H9 (cell line): ENCODE measurements around the gene SDHC. TPM values are rescaled to one million over a fixed set of nuclear protein-coding genes. Genes with fewer than 3 reads are reported as not detected.

ENCODE experiments used
- DNase-seq: peaks from one replicate; pipeline ENCODE4 v3.0.0-alpha.2; 2017
- H2AFZ ChIP-seq: one replicate; pipeline ENCODE4 v1.6.1; 2013; ENCODE audit warnings: mild to moderate bottlenecking, low read length, control low read depth, moderate library complexity
- H2AK5ac ChIP-seq: 2 replicates; pipeline ENCODE4 v1.6.1; 2013; ENCODE audit warnings: low read length, control low read depth, mixed read lengths; ENCODE audit not compliant: insufficient read length
- H2BK120ac ChIP-seq: one replicate; pipeline ENCODE4 v1.6.1; 2013; ENCODE audit warnings: low read depth, mild to moderate bottlenecking, low read length, control low read depth, inconsistent platforms; ENCODE audit not compliant: poor library complexity, severe bottlenecking
- H2BK12ac ChIP-seq: 2 replicates; pipeline ENCODE4 v1.6.1; 2013; ENCODE audit warnings: low read length, control low read depth, mixed read lengths, low read depth; ENCODE audit not compliant: insufficient read length
- H2BK15ac ChIP-seq: 2 replicates; pipeline ENCODE4 v1.6.1; 2013; ENCODE audit warnings: low read depth, low read length, control low read depth
- H2BK20ac ChIP-seq: one replicate; pipeline ENCODE4 v1.6.1; 2013; ENCODE audit warnings: low read depth, mild to moderate bottlenecking, low read length, control low read depth, inconsistent platforms; ENCODE audit not compliant: poor library complexity, severe bottlenecking
- H2BK5ac ChIP-seq: 2 replicates; pipeline ENCODE4 v1.6.1; 2013; ENCODE audit warnings: low read length, control low read depth, mixed read lengths; ENCODE audit not compliant: insufficient read length
- H3K14ac ChIP-seq: 2 replicates; pipeline ENCODE4 v1.6.1; 2013; ENCODE audit warnings: low read length, control low read depth; ENCODE audit not compliant: insufficient read depth
- H3K18ac ChIP-seq: 2 replicates; pipeline ENCODE4 v1.6.1; 2013; ENCODE audit warnings: low read depth, mild to moderate bottlenecking, mixed read lengths, low read length, control low read depth; ENCODE audit not compliant: insufficient read length
- H3K23ac ChIP-seq: 2 replicates; pipeline ENCODE4 v1.6.1; 2013; ENCODE audit warnings: low read length, control low read depth, mixed read lengths, low read depth; ENCODE audit not compliant: insufficient read length
- H3K23me2 ChIP-seq: 2 replicates; pipeline ENCODE4 v1.6.1; 2013; ENCODE audit warnings: low read depth, mild to moderate bottlenecking, mixed read lengths, low read length, control low read depth; ENCODE audit not compliant: insufficient read length, poor library complexity, severe bottlenecking
- H3K27ac ChIP-seq: 2 replicates; pipeline ENCODE4 v1.5.1; 2013; ENCODE audit warnings: low read length, control low read depth, mixed read lengths, low read depth; ENCODE audit not compliant: insufficient read length
- H3K27me3 ChIP-seq: 2 replicates; pipeline ENCODE4 v1.6.1; 2013; ENCODE audit warnings: low read length, control low read depth, inconsistent platforms; ENCODE audit not compliant: insufficient read depth
- H3K4ac ChIP-seq: 2 replicates; pipeline ENCODE4 v1.6.1; 2013; ENCODE audit warnings: low read depth, mild to moderate bottlenecking, control low read depth, inconsistent platforms, low read length, moderate library complexity
- H3K4me1 ChIP-seq: 2 replicates; pipeline ENCODE4 v1.6.1; 2013; ENCODE audit warnings: low read length, control low read depth, inconsistent platforms; ENCODE audit not compliant: insufficient read depth
- H3K4me2 ChIP-seq: 2 replicates; pipeline ENCODE4 v1.6.1; 2013; ENCODE audit warnings: low read length, control low read depth, mixed read lengths; ENCODE audit not compliant: insufficient read length, insufficient read depth
- H3K56ac ChIP-seq: 2 replicates; pipeline ENCODE4 v1.6.1; 2013; ENCODE audit warnings: low read depth, mild to moderate bottlenecking, mixed read lengths, low read length, control low read depth; ENCODE audit not compliant: insufficient read length
- H3K79me1 ChIP-seq: 2 replicates; pipeline ENCODE4 v1.6.1; 2013; ENCODE audit warnings: low read depth, mild to moderate bottlenecking, moderate library complexity, low read length, control low read depth, inconsistent platforms; ENCODE audit not compliant: insufficient read depth, poor library complexity, severe bottlenecking
- H3K79me2 ChIP-seq: 2 replicates; pipeline ENCODE4 v1.6.1; 2013; ENCODE audit warnings: low read length, control low read depth, inconsistent platforms; ENCODE audit not compliant: insufficient read depth
- H3K9ac ChIP-seq: 2 replicates; pipeline ENCODE4 v1.6.1; 2013; ENCODE audit warnings: low read length, control low read depth, mixed read lengths; ENCODE audit not compliant: insufficient read length; ENCODE audit errors: extremely low read depth
- H3K9me3 ChIP-seq: one replicate; pipeline ENCODE4 v1.6.1; 2013; ENCODE audit warnings: low read depth, low read length, inconsistent platforms; ENCODE audit not compliant: control insufficient read depth
- H3T11ph ChIP-seq: one replicate; pipeline ENCODE4 v1.6.1; 2013; ENCODE audit warnings: mild to moderate bottlenecking, low read length, control low read depth, inconsistent platforms
- H4K20me1 ChIP-seq: one replicate; pipeline ENCODE4 v1.6.1; 2013; ENCODE audit not compliant: control insufficient read depth, insufficient read length, insufficient read depth
- H4K5ac ChIP-seq: 2 replicates; pipeline ENCODE4 v1.6.1; 2013; ENCODE audit warnings: low read depth, mild to moderate bottlenecking, mixed read lengths, low read length, control low read depth; ENCODE audit not compliant: insufficient read length
- H4K8ac ChIP-seq: replicated peaks from 2 replicates; pipeline ENCODE4 v1.6.1; 2013; ENCODE audit warnings: low read length, control low read depth, mixed read lengths, low read depth; ENCODE audit not compliant: insufficient read length
- H4K91ac ChIP-seq: 2 replicates; pipeline ENCODE4 v1.6.1; 2013; ENCODE audit warnings: low read depth, mild to moderate bottlenecking, moderate library complexity, mixed read lengths, low read length, control low read depth; ENCODE audit not compliant: insufficient read length
- H3K27ac Mint-ChIP-seq, 3 experiments: 2 replicates in 2 of 3; 3 replicates in 1 of 3; pipeline ENCODE4 v1.8.0; 2020 to 2021; ENCODE audit warnings: mixed read lengths in 3 of 3, mild to moderate bottlenecking in 1 of 3, moderate library complexity in 1 of 3
- H3K27me3 Mint-ChIP-seq: 2 replicates; pipeline ENCODE4 v1.8.0; 2021; ENCODE audit warnings: low read depth, mild to moderate bottlenecking, moderate library complexity, mixed read lengths
- H3K36me3 Mint-ChIP-seq, 3 experiments: 2 replicates in 2 of 3; 3 replicates in 1 of 3; pipeline ENCODE4 v1.8.0; 2020 to 2021; ENCODE audit warnings: low read depth in 3 of 3, mixed read lengths in 3 of 3; ENCODE audit not compliant: insufficient read depth in 1 of 3
- H3K4me1 Mint-ChIP-seq, 2 experiments: 2 replicates each; pipeline ENCODE4 v1.8.0; 2020; ENCODE audit warnings: mixed read lengths in 2 of 2
- H3K4me3 Mint-ChIP-seq, 2 experiments: 2 replicates in 1 of 2; 3 replicates in 1 of 2; pipeline ENCODE4 v1.8.0; 2020 to 2021; ENCODE audit warnings: mild to moderate bottlenecking in 2 of 2, mixed read lengths in 2 of 2, moderate library complexity in 1 of 2
- H3K9me3 Mint-ChIP-seq, 2 experiments: 2 replicates in 1 of 2; 3 replicates in 1 of 2; pipeline ENCODE4 v1.8.0; 2020; ENCODE audit warnings: mild to moderate bottlenecking in 2 of 2, mixed read lengths in 2 of 2, moderate library complexity in 1 of 2
- WGBS: extraction: QIAGEN DNeasy Blood & Tissue Kit; methylation state at CpG from one replicate; pipeline ENCODE4 v1.1.7; 2013; ENCODE audit warnings: missing lambda C conversion rate, low lambda C conversion rate, mixed read lengths; ENCODE audit not compliant: insufficient read length; ENCODE audit errors: extremely low coverage; 5-methylcytosine and 5-hydroxymethylcytosine counted together
- total RNA-seq: library from RNA; stranded (reverse); gene quantifications from 2 replicates; pipeline ENCODE4 v1.2.1, GENCODE V29; 2021
- TF ChIP-seq, protein P1 (sequence below): fragments of 200-600 bp; sonication (generic); conservative IDR thresholded peaks from 3 replicates; pipeline ENCODE4 v1.8.0; 2021; ENCODE audit warnings: antibody characterized with exemption, mild to moderate bottlenecking

The SDHC gene
- total RNA-seq, 1 experiment from 2014 or later: 198 TPM

DNA sequence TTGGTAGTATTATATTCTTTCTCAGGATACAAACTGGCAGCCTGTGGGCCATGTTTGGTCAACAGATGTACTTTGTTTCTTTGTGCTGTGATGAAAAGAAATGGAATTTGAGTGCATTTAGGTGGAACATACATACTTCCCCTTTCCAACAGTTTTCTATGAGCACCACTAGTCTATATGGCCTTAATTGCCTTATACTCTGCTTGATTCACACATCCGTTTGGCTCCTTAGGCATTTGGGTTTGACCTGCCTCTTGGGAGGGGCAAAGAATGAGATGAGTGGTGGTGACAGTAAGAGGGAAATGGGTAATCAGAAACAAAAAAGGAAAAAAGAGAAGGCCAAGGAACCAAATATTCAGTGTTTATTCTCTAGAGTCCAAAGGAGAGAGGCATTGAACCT, 36.5 kb downstream of the SDHC start:
- H3K27ac ChIP-seq: no peak overlapping the region
- H3K23me2 ChIP-seq: no peaks in the 10 kb centered on the region
- no peak overlapping the region for H3K23ac ChIP-seq
- H4K20me1 ChIP-seq: no peaks in the 10 kb centered on the region
- no peak overlapping the region for H2BK12ac ChIP-seq
- Mint-ChIP-seq H3K4me1 (no peaks in the 10 kb centered on the region), H3K36me3 (peaks cover 4 to 20% (median 9%) of the 10 kb centered on the region in 3 experiments; a peak in 6 of 7 replicates), H3K9me3 (no peaks in the 10 kb centered on the region), H3K27ac (no peak overlapping the region), H3K27me3 (no peaks in the 10 kb centered on the region), H3K4me3 (no peak overlapping the region)
- no peak overlapping the region for H2BK15ac ChIP-seq
- no peak overlapping the region for H3K4me2 ChIP-seq
- H4K5ac ChIP-seq: no peak overlapping the region
- no peak overlapping the region for H3K56ac ChIP-seq
- no peak overlapping the region for H2AFZ ChIP-seq
- no peak overlapping the region for H4K8ac ChIP-seq
- no peak overlapping the region for H2BK5ac ChIP-seq
- no peak overlapping the region for H3T11ph ChIP-seq
- H3K4ac ChIP-seq: no peak overlapping the region
- no peaks in the 10 kb centered on the region for H3K79me2 ChIP-seq
- H3K9ac ChIP-seq: no peak overlapping the region
- H3K79me1 ChIP-seq: no peaks in the 10 kb centered on the region
- H2AK5ac ChIP-seq: no peak overlapping the region
- H2BK20ac ChIP-seq: no peak overlapping the region
- H2BK120ac ChIP-seq: no peak overlapping the region
- H3K9me3 ChIP-seq: no peaks in the 10 kb centered on the region
- no peaks in the 10 kb centered on the region for H3K27me3 ChIP-seq
- TF ChIP-seq, protein P1, sequence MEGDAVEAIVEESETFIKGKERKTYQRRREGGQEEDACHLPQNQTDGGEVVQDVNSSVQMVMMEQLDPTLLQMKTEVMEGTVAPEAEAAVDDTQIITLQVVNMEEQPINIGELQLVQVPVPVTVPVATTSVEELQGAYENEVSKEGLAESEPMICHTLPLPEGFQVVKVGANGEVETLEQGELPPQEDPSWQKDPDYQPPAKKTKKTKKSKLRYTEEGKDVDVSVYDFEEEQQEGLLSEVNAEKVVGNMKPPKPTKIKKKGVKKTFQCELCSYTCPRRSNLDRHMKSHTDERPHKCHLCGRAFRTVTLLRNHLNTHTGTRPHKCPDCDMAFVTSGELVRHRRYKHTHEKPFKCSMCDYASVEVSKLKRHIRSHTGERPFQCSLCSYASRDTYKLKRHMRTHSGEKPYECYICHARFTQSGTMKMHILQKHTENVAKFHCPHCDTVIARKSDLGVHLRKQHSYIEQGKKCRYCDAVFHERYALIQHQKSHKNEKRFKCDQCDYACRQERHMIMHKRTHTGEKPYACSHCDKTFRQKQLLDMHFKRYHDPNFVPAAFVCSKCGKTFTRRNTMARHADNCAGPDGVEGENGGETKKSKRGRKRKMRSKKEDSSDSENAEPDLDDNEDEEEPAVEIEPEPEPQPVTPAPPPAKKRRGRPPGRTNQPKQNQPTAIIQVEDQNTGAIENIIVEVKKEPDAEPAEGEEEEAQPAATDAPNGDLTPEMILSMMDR: no peak
- DNase-seq: no peak
- H3K18ac ChIP-seq: no peak overlapping the region
- no peak overlapping the region for H3K14ac ChIP-seq
- no peaks in the 10 kb centered on the region for H3K4me1 ChIP-seq
- no peak overlapping the region for H4K91ac ChIP-seq
- WGBS: no CpG with 5 or more reads among the region's 1 CpG
